Colonic mucosa (tissue), 4 donors: ENCODE data around the gene ZNF708. TPM values are rescaled to one million over a fixed set of nuclear protein-coding genes. Genes with fewer than 3 reads are reported as not detected.
"Not testable (repeated sequence)": the region's sequence is repeated elsewhere in the genome, so short reads cannot be mapped to it uniquely, and the experiment has no call there.

ENCODE experiments used
- DNase-seq: peaks from one replicate; pipeline ENCODE4 v3.0.0-alpha.2; 2020
- H3K27ac ChIP-seq: fragments of 200-600 bp; one replicate; pipeline ENCODE4 v1.8.0; 2021
- H3K27me3 ChIP-seq: fragments of 200-600 bp; one replicate; pipeline ENCODE4 v1.8.0; 2021
- H3K36me3 ChIP-seq: fragments of 200-600 bp; one replicate; pipeline ENCODE4 v1.8.0; 2021
- H3K4me1 ChIP-seq: fragments of 200-600 bp; one replicate; pipeline ENCODE4 v1.8.0; 2021; ENCODE audit warnings: mild to moderate bottlenecking
- H3K4me3 ChIP-seq: fragments of 200-600 bp; one replicate; pipeline ENCODE4 v1.8.0; 2021
- H3K9ac ChIP-seq, 2 donors: one replicate each; pipeline ENCODE4 v1.7.0; 2013; ENCODE audit warnings: control low read depth in 2 of 2, low read depth in 2 of 2, low read length in 2 of 2
- H3K9me3 ChIP-seq: fragments of 200-600 bp; one replicate; pipeline ENCODE4 v1.8.0; 2021
- intact Hi-C: fragments of 100-400 bp; cut with DNase I; formaldehyde crosslinking; loops from one replicate; pipeline ENCODE4 v1.14.1; 2022
- total RNA-seq, 2 donors: library from RNA; stranded (reverse); fragmentation: NEBNext Ultra II Directional in 1 of 2; extraction: Animal tissue kit (Norgen Biotek cat#: 25700) in 1 of 2; gene quantifications; one replicate each; pipeline ENCODE4 v1.2.1, GENCODE V29; 2021
- TF ChIP-seq, protein P1 (sequence below): fragments of 200-600 bp; IDR thresholded peaks from one replicate; pipeline ENCODE4 v1.8.0; 2022; ENCODE audit warnings: antibody characterized with exemption, mild to moderate bottlenecking
- donor health status: healthy.
- donor health status: DM: no; HTN: no; CAD: no.
- donor health status: DM: no; HTN: no; CAD: no.

Gene ZNF708
- total RNA-seq, 2 donors from 2014 or later, result 6.0 to 8.1 TPM

DNA sequence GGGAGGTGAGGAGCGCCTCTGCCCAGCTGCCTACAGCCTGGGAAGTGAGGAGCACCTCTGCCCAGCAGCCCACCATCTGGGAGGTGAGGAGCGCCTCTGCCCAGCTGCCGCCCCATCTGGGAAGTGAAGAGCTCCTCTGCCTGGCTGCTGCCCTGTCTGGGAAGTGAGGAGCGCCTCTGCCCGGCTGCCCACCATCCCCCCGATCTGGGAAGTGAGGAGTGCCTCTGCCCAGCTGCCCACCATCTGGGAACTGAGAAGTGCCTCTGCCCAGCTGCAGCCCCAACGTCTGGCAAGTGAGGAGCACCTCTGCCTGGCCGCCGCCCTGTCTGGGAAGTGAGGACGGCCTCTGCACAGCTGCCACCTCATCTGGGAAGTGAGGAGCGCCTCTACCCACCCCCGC lies 64.3 kb downstream of the ZNF708 start:
- Histone ChIP-seq H3K4me3 (no peak overlapping the region), H3K9ac (no peak overlapping the region), H3K27me3 (no peaks in the 10 kb centered on the region), H3K4me1 (no peaks in the 10 kb centered on the region), H3K36me3 (no peaks in the 10 kb centered on the region), H3K9me3 (no peaks in the 10 kb centered on the region), H3K27ac (no peak overlapping the region)
- TF ChIP-seq, protein P1, sequence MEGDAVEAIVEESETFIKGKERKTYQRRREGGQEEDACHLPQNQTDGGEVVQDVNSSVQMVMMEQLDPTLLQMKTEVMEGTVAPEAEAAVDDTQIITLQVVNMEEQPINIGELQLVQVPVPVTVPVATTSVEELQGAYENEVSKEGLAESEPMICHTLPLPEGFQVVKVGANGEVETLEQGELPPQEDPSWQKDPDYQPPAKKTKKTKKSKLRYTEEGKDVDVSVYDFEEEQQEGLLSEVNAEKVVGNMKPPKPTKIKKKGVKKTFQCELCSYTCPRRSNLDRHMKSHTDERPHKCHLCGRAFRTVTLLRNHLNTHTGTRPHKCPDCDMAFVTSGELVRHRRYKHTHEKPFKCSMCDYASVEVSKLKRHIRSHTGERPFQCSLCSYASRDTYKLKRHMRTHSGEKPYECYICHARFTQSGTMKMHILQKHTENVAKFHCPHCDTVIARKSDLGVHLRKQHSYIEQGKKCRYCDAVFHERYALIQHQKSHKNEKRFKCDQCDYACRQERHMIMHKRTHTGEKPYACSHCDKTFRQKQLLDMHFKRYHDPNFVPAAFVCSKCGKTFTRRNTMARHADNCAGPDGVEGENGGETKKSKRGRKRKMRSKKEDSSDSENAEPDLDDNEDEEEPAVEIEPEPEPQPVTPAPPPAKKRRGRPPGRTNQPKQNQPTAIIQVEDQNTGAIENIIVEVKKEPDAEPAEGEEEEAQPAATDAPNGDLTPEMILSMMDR, result no peak
- intact Hi-C loops, result no loop called here
- no peak for DNase-seq

DNA sequence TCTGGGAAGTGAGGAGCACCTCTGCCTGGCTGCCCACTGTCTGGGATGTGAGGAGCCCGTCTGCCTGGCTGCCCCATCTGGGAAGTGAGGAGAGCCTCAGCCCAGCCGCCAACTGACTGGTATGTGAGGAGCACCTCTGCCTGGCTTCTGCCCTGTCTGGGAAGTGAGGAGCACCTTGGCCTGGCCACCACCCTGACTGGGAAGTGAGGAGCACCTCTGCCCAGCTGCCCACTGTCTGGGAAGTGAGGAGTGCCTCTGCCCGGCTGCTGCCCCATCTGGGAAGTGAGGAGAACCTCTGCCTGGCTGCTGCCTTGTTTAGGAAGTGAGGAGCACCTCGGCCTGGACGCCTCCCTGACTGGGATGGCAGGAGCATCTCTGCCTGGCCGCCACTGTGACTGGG lies 64.8 kb downstream of the ZNF708 start:
- no peak overlapping the region for H3K4me3 ChIP-seq
- H3K27me3 ChIP-seq, result no peaks in the 10 kb centered on the region
- TF ChIP-seq, protein P1, result no peak
- no peaks in the 10 kb centered on the region for H3K4me1 ChIP-seq
- H3K9ac ChIP-seq, result no peak overlapping the region
- DNase-seq, result no peak
- no peak overlapping the region for H3K27ac ChIP-seq
- H3K36me3 ChIP-seq, result no peaks in the 10 kb centered on the region
- intact Hi-C loops, result no loop called here
- no peaks in the 10 kb centered on the region for H3K9me3 ChIP-seq

GRCh38 chr19:21260848-21261381 lies 68.3 kb downstream of the ZNF708 start:
- H3K9me3 ChIP-seq, H3K36me3 ChIP-seq, DNase-seq, H3K27me3 ChIP-seq, intact Hi-C loops, H3K27ac ChIP-seq, H3K9ac ChIP-seq, H3K4me1 ChIP-seq, H3K4me3 ChIP-seq: not testable (repeated sequence)

- Histone ChIP-seq H3K9me3 (no peaks in the 10 kb centered on the region), H3K27me3 (no peaks in the 10 kb centered on the region), H3K9ac (no peak overlapping the region), H3K36me3 (no peaks in the 10 kb centered on the region), H3K4me3 (no peak overlapping the region), H3K27ac (no peak overlapping the region), H3K4me1 (no peaks in the 10 kb centered on the region)
- TF ChIP-seq, protein P1, result no peak
- no peak for DNase-seq
- intact Hi-C loops, result no loop called here
Observed at GRCh38 chr19:21260164-21260847, 68.9 kb downstream of the ZNF708 start.

- H3K9ac ChIP-seq, H3K36me3 ChIP-seq, intact Hi-C loops, H3K4me1 ChIP-seq, H3K27ac ChIP-seq, H3K9me3 ChIP-seq, H3K27me3 ChIP-seq, DNase-seq, H3K4me3 ChIP-seq: not testable (repeated sequence)
Observed at GRCh38 chr19:21259421-21260124, 69.6 kb downstream of the ZNF708 start.

- H3K36me3 ChIP-seq, result no peaks in the 10 kb centered on the region
- no peak overlapping the region for H3K9ac ChIP-seq
- no peak overlapping the region for H3K4me3 ChIP-seq
- TF ChIP-seq, protein P1, result no peak
- intact Hi-C loops, result no loop called here
- no peaks in the 10 kb centered on the region for H3K27me3 ChIP-seq
- no peak overlapping the region for H3K27ac ChIP-seq
- H3K4me1 ChIP-seq, result no peaks in the 10 kb centered on the region
- no peaks in the 10 kb centered on the region for H3K9me3 ChIP-seq
- DNase-seq, result no peak
Observed at GRCh38 chr19:21256722-21257121, 72.5 kb downstream of the ZNF708 start.

Other genes starting within 250 kb of the ZNF708 start
- gene ZNF714, start 247.2 kb downstream of the ZNF708 start, total RNA-seq, result 10 to 100 TPM; 10.9 to 19.0 TPM
- gene ZNF431, start 187.4 kb downstream of the ZNF708 start, total RNA-seq, result 10 to 100 TPM in 1 of 2 donors, 1 to 10 TPM in 1; 7.4 to 12.0 TPM
- 1 to 10 TPM; 4.5 to 8.7 TPM for gene ZNF738, start 29.6 kb upstream of the ZNF708 start, total RNA-seq
- gene ZNF493, start 67.7 kb upstream of the ZNF708 start, total RNA-seq, result 10 to 100 TPM; 13.5 to 15.7 TPM
- 10 to 100 TPM; 10.5 to 15.1 TPM for gene ZNF429, start 176.2 kb upstream of the ZNF708 start, total RNA-seq